HTR-8/SVneo (cell line): Measurements from ENCODE around the gene C1orf167.
A peak's percentile ranks its signal among the peaks of the same experiment; 100 is the strongest.

Experiments
- DNase-seq: peaks from one replicate; pipeline ENCODE4 v3.0.0; 2011; ENCODE audit warnings: low spot score, mixed read lengths; ENCODE audit not compliant: insufficient read length
- FAIRE-seq: peaks from 2 replicates; lab custom pipeline; 2011; peaks lifted over from hg19 to GRCh38; lab: Jason Lieb, UNC

C1orf167 gene

GRCh38 chr1:11761988-11762406 is at the start of gene C1orf167:
Gene C1orf167 (plus strand): TSS chr1:11762193. CDS start chr1:11764401, 2,208 bp downstream.
- DNase-seq (no peak), FAIRE-seq (no peak)

- FAIRE-seq (no peak), DNase-seq (no peak)
These were observed 49.7 kb upstream of the C1orf167 start for GRCh38 chr1:11712285-11712684.

- FAIRE-seq = no peak
These were observed 48.9 kb upstream of the C1orf167 start for GRCh38 chr1:11713095-11713494.

GRCh38 chr1:11714831-11715575 is 47.0 kb upstream of the C1orf167 start:
- FAIRE-seq (no peak), DNase-seq (no peak)

More at GRCh38 chr1:11713095-11713494, 48.9 kb upstream of the C1orf167 start:
- DNase-seq = no peak

GRCh38 chr1:11719313-11720032 is 42.5 kb upstream of the C1orf167 start:
- peak; percentile 41 for DNase-seq
- FAIRE-seq = no peak

GRCh38 chr1:11720033-11720376 is 42.0 kb upstream of the C1orf167 start:
- no peak for FAIRE-seq
- DNase-seq = no peak

DNA sequence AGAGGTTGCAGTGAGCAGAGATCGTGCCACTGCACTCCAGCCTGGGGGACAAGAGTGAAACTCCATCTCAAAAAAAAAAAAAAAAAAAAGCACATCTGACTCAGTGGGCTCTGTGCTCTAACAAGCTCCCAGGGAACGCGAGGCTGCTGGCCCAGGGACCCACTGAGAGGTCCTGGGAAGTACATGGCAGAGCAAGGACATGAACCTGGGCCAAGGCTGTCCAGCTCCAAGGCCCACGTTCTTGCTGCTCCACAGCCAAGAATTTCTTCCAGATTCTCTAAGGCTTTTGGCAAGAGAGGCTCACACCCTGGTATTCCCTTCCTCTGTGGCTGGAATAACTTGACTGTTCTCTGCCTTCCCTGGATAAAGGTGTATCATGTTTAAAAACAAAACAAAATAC is 41.5 kb upstream of the C1orf167 start:
- DNase-seq = no peak
- no peak for FAIRE-seq

DNA sequence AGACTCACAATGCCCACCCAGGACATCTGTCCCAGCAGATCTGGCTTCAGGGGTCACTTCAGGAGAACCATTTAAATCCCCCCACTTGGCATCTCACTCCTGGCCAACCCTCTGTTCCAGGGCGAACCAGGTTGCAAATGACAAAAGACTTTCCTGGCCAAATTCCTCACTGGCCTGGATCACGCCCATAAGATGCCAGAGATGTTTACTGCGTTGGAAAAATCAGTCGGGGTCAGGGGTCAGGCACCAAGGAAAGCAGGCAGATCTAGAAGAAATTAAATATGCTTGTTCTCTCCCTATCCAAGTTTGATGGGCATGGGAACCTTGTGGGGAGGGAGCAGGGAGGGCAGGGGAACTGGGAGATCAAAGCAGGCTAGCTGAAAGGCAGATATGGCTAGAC is 40.7 kb upstream of the C1orf167 start:
- DNase-seq (no peak), FAIRE-seq (no peak)

GRCh38 chr1:11722538-11722937 is 39.5 kb upstream of the C1orf167 start:
- DNase-seq (no peak), FAIRE-seq (no peak)

DNA sequence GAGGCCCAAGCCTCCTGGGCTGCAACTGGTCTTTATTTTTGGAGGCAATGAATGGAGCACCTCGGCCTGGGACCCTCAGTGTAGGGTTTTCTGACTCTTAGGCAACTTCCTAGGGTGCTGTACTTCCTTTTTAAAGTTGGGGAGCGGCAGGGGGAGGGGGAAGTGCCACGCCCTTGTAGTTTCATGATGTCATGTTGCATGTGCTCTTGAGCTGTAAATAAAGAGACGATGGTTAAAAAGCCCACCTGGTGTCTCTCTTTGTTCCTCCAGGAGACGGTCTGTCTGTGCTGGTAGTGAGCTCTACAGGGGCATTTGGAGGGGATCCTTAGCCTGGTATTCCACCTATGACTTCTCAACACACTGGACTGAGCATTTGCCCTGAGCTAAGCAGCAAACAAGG is 36.4 kb upstream of the C1orf167 start:
- DNase-seq = no peak
- no peak for FAIRE-seq

DNA sequence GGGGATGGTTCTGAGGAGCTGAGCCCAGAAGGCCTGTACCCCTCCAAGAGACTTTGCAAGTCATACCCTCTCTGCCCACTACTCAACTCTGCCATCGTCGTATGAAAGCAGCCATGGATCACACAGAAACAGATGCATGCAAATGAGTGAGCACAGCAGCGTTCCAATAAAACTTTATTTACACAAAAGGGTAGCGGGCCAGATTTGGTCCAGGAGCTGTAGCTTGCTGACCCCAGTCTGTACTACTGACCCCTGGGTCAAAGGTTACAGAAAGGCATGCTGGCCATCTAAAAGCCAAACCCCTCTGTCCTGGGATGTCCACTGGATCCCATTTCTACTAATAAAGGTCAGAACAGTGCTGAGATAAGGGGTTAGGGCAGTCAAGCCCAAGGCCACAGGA is 34.9 kb upstream of the C1orf167 start:
- FAIRE-seq (no peak), DNase-seq (no peak)

GRCh38 chr1:11728126-11728806 is 33.7 kb upstream of the C1orf167 start:
- FAIRE-seq (peak; percentile 26), DNase-seq (no peak)

DNA sequence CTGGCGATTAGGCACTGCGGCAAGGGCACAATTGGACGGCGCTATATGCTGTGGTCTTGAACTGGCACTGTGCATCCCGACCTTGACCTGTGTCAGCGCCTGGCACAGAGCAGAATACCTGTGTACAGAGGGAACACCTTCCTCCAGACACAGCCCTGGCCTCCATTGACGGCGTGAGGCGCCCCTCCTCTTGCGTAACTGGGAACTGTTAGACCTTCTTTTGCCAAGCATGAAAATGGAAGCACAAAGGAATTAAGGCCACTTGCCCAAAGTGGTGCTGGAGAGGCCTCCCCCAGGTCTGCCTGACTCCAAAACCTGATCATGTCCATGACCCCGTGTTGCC is 32.9 kb upstream of the C1orf167 start:
- DNase-seq (no peak), FAIRE-seq (no peak)

DNA sequence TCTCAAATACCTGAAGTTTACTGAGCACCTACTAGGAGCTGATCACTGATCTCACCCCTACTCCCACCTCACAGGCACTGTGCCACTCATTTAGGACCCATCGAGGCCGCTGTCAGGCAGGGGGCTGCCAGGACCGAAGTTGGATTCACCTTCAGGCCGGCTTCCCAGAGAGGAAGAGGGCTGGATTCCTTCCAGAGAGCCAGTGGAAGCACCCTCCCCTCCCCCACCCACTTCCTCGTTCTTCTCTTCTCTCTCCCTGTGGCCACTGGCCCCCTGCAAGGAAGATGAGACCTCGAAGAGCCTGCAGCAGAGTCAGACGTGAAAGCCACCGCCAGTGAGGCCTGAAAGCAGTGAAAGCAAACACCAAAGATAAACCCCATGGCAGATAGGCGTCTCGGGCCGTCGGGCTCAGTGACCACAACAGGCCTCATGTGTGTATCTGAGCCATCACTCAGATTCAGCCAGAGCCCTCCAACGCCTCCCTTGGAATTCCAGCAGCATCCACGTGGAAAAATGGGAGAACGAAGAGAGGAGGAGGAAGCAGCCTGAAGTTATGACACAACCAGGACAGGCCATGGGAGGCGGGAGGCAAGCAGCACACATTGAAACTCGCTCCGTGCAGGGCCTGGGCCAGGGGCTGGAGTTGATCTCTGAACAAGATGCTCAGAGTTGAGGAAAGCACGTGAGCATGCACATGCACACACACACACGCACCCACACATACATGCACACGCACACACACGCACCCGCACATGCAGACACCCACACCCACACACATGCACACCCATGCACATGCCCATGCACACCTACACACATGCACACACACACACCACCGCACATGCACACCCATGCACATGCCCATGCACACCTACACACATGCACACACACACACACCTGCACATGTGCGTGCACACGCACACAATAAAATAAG is 32.2 kb upstream of the C1orf167 start:
- peak; percentile 57 for FAIRE-seq

GRCh38 chr1:11730429-11730891 is 31.5 kb upstream of the C1orf167 start:
- DNase-seq (no peak), FAIRE-seq (no peak)

More for the DNA sequence above, 32.2 kb upstream of the C1orf167 start:
- DNase-seq = no peak

DNA sequence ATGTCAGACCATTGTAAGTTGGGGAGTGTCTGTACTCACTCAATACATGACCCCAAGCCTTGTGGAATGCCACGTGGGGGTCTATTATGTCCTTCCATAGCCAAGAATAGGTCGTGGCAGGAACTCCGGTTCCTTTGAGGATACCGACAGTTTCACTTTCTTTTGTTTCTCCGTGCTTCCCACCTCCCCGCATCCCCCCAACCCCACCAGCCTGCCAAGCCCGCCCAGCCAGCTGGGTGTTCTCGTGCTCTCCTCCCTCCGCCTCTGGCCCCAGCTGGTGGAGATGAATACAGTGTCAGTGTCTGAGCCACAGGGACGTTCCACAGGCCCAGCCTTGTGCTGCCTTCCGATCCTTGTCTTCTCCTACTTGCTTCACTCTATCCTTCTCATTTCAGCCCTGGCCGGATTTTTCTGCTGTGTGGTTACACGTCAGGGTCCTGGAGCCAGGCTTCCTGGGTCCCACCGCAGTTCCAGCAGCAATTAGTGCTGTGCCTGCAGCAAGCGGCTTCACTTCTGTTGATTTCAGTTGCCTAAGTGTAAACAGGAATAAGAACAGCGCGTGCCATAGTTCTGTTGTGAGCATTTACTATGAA is 30.2 kb upstream of the C1orf167 start:
- peak; percentile 72 for DNase-seq

GRCh38 chr1:11733306-11733705 is 28.7 kb upstream of the C1orf167 start:
- DNase-seq (no peak), FAIRE-seq (no peak)

More for the DNA sequence above, 30.2 kb upstream of the C1orf167 start:
- FAIRE-seq = peak; percentile 38

DNA sequence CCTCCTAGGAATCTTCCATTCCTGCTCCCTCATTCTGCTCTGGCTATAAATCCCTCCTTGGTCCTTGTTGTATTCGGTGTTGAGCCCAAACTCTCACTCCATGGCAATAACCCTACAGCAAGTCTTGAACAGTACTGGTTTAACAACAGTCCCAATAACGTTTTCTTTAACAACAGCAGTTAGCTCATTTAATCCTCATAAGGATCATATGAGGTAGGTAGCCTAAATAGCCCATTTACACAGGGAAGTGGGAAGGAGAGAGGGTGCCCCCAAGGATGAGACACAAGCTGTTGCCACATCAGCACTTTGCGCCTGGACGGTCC is 26.5 kb upstream of the C1orf167 start:
- FAIRE-seq (no peak), DNase-seq (no peak)

DNA sequence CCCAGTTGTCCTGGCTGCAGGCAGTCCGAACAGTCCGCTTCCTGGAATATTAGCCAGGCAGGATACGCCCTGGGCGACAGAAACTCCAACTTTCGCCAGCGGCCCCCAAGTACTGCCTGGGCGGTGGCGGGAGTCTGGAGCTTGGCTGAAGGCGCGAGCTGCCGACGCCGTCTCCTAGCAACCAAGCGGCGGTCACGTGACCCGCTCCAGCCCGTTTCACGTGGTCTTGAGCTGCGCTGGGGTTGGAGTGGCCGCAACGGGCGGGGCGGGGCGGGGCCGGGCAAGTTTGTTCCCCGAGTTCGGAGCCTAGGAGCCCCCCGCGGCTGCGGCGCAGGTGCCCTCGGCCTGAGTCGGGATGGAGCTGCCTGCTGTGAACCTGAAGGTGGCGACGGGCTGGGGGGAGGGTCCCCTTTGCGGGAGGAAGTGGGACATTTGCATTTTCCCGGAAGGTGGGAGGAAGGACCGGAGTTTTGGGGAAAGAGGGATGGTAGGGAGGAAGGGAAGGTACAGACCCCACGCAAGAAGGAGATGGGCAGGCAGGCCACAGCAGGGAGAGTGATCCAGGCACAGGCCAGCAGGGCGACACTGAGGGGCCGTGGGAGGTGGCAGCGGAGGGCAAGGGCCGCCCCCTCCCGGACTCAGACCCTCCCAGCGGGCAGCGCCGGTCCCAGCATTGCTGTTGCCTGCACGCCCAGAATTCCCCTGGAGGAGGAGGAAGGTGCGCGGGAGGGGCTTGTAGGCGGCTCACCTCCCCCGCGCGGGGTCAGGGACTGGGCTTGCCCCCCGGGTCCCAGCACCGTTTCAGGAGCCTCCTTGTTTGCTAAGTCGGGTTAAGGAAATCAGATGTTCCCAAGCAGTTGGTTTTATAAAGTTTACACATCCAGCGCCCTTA is 25.9 kb upstream of the C1orf167 start, which contains the start of gene AGTRAP:
Gene AGTRAP (plus strand): TSS at position 283 of the 892 bp plus-strand sequence. CDS start 73 bp downstream, at position 356.
- FAIRE-seq = peak; percentile 54

More for the DNA sequence above, 25.9 kb upstream of the C1orf167 start, which contains the start of gene AGTRAP:
- DNase-seq = peak; percentile 86
